Transverse colon (tissue), 3 donors: ENCODE measurements around the gene BCOR.

Source experiments
- EP300 ChIP-seq: sonication (generic); formaldehyde crosslinking; IDR thresholded peaks from one replicate; pipeline ENCODE4 v1.6.1; 2017; ENCODE audit warnings: antibody characterized with exemption, low read depth
- POLR2A ChIP-seq: fragments of 450-650 bp; IDR thresholded peaks from one replicate; pipeline ENCODE4 v1.6.1; 2016; ENCODE audit warnings: antibody characterized with exemption, mild to moderate bottlenecking, moderate library complexity
- TF ChIP-seq, protein P1 (sequence below), 5 experiments: fragments of 200-600 bp in 3 of 5; fragments of 450-650 bp in 2 of 5; sonication (generic) in 3 of 5; IDR thresholded peaks; 1 replicate in 2 of 5; 2 replicates in 3 of 5; pipeline ENCODE4 v1.5.1; 2016 to 2017; ENCODE audit warnings: antibody characterized with exemption in 5 of 5, inconsistent platforms in 3 of 5, mild to moderate bottlenecking in 2 of 5, moderate library complexity in 1 of 5

DNA sequence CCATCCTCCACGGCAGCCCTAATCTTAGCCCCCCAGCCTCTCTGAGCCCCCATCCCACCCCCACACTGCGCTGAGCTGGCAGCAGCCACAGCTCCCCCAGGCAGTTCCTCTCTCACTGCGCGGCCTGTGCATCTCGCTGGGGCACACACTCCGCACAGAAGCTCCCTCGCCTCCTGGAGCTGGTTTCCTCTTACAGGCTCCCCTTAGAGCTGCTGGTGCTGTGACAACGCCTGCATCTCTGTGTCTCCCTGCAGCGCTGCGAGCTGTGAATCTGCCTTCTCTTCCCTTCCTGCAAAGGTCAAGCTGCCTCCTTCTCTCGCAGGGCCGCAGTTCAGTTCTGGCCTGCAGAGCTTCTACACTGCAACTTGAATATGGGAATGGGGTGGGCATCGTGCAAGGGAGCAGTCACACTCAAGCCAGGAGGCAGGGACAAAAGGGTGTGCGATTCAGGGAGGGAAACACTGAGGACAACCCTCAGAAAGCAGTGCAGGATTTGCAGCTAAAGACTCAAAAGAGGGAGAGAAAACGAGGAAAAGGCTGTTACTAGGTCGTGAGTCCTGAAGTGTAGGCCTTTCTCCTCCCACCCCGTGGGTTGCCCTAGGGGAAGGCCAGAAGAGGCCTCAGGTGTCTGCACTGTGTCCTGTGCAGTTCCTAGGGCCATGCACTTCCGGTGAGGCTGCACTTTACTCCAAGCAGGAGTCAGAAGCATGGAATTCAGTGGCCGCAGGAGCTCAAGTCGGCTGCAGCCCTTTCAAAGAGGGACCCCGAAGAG lies 87.0 kb downstream of the BCOR start:
- TF ChIP-seq EP300 (no peak), POLR2A (no peak)
- TF ChIP-seq, protein P1, sequence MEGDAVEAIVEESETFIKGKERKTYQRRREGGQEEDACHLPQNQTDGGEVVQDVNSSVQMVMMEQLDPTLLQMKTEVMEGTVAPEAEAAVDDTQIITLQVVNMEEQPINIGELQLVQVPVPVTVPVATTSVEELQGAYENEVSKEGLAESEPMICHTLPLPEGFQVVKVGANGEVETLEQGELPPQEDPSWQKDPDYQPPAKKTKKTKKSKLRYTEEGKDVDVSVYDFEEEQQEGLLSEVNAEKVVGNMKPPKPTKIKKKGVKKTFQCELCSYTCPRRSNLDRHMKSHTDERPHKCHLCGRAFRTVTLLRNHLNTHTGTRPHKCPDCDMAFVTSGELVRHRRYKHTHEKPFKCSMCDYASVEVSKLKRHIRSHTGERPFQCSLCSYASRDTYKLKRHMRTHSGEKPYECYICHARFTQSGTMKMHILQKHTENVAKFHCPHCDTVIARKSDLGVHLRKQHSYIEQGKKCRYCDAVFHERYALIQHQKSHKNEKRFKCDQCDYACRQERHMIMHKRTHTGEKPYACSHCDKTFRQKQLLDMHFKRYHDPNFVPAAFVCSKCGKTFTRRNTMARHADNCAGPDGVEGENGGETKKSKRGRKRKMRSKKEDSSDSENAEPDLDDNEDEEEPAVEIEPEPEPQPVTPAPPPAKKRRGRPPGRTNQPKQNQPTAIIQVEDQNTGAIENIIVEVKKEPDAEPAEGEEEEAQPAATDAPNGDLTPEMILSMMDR (IDR thresholded peaks at IDR 0.05): no peak
